ENCODE data around the gene EZR.
A peak's percentile ranks its signal among the peaks of the same experiment; 100 is the strongest.

GRCh38 chr6:158817728-158818580, 1.2 kb downstream of the EZR start:
- TF ChIP-seq POLR2AphosphoS5 (IDR thresholded peaks at IDR 0.05; ENCODE audit: low read depth, low read length) (peak; percentile 34; the same call in 1 of the 2 replicates), TAF1 (IDR thresholded peaks at IDR 0.05; ENCODE audit: borderline replicate concordance, insufficient read depth, low read length) (no peak)
